HL-60 (cell line): ENCODE data around the gene USP11.
"Not testable (repeated sequence)": the region's sequence is repeated elsewhere in the genome, so short reads cannot be mapped to it uniquely, and the experiment has no call there.

Experiments used
- DNase-seq, 2 experiments: peaks; one replicate each; pipeline ENCODE4 v3.0.0-alpha.2; 2010 to 2020; ENCODE audit warnings: low read depth in 1 of 2, low spot score in 1 of 2
- H3K27ac ChIP-seq: fragments of 250-450 bp; sonication (Bioruptor Pico); replicated peaks from 2 replicates; pipeline ENCODE4 v1.5.1; 2020; ENCODE audit warnings: mild to moderate bottlenecking, moderate library complexity
- H3K27me3 ChIP-seq: fragments of 250-450 bp; sonication (Bioruptor Pico); 2 replicates; pipeline ENCODE4 v1.5.1; 2021; ENCODE audit warnings: mild to moderate bottlenecking, moderate library complexity; ENCODE audit not compliant: insufficient read depth, poor library complexity, severe bottlenecking
- H3K4me3 ChIP-seq: replicated peaks from 2 replicates; pipeline ENCODE4 v1.5.1; 2011; ENCODE audit warnings: mild to moderate bottlenecking, control low read depth, low read length; ENCODE audit not compliant: insufficient read depth
- GABPA ChIP-seq: IDR thresholded peaks from 2 replicates; pipeline ENCODE4 v1.6.1; 2012; ENCODE audit warnings: low read depth
- POLR2AphosphoS5 ChIP-seq: IDR thresholded peaks from 2 replicates; pipeline ENCODE4 v1.6.1; 2012; ENCODE audit warnings: low read depth
- SPI1 ChIP-seq: IDR thresholded peaks from 2 replicates; pipeline ENCODE4 v1.6.1; 2012; ENCODE audit warnings: low read depth, mild to moderate bottlenecking, borderline replicate concordance
- TF ChIP-seq, protein P1 (sequence below): IDR thresholded peaks from one replicate; pipeline ENCODE4 v1.5.1; 2011; ENCODE audit warnings: low read length, control low read depth, inconsistent platforms; ENCODE audit not compliant: insufficient read depth
- TF ChIP-seq, protein P2 (sequence below): IDR thresholded peaks from 2 replicates; pipeline ENCODE4 v1.6.1; 2012; ENCODE audit warnings: low read depth; ENCODE audit not compliant: insufficient replicate concordance

USP11 gene

DNA sequence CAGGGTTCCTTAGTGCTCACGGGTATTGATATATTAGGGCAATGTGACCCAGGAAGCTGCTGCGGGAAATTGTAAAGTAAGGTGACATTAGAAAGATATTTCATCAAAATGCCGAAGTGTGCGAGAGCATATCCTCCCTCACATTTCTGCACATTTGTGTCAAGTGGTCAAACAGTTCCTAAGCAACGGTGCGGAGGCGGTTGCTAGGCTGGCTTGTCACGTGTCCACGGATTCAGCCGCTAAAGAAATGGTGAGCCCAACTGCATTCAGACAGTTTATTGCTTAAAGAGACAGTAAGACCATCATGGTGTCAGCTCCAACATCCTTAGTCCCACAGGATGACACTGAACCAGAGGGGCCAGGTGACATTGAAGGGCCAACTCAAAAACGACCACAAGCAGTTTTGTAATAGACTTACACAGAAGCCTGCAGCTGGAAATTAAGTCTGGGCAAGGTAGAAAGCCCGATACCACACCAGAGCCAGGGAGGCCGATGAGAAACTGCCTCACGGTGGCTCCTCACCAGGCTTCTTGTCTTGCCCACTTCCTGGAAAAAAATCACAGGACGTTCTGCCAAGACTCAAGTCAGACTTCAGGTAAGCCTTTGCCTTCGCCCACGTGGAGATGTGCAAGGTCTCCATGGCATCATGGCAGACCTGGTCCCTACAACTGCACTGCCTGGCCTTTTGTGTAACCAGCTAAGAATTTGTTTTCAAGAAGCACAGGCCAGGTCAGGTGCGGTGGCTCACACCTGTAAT lies 50.4 kb downstream of the USP11 start:
- TF ChIP-seq, protein P1, sequence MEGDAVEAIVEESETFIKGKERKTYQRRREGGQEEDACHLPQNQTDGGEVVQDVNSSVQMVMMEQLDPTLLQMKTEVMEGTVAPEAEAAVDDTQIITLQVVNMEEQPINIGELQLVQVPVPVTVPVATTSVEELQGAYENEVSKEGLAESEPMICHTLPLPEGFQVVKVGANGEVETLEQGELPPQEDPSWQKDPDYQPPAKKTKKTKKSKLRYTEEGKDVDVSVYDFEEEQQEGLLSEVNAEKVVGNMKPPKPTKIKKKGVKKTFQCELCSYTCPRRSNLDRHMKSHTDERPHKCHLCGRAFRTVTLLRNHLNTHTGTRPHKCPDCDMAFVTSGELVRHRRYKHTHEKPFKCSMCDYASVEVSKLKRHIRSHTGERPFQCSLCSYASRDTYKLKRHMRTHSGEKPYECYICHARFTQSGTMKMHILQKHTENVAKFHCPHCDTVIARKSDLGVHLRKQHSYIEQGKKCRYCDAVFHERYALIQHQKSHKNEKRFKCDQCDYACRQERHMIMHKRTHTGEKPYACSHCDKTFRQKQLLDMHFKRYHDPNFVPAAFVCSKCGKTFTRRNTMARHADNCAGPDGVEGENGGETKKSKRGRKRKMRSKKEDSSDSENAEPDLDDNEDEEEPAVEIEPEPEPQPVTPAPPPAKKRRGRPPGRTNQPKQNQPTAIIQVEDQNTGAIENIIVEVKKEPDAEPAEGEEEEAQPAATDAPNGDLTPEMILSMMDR: no peak
- no peak for TF ChIP-seq GABPA
- TF ChIP-seq POLR2AphosphoS5: no peak
- TF ChIP-seq SPI1: no peak
- TF ChIP-seq, protein P2, sequence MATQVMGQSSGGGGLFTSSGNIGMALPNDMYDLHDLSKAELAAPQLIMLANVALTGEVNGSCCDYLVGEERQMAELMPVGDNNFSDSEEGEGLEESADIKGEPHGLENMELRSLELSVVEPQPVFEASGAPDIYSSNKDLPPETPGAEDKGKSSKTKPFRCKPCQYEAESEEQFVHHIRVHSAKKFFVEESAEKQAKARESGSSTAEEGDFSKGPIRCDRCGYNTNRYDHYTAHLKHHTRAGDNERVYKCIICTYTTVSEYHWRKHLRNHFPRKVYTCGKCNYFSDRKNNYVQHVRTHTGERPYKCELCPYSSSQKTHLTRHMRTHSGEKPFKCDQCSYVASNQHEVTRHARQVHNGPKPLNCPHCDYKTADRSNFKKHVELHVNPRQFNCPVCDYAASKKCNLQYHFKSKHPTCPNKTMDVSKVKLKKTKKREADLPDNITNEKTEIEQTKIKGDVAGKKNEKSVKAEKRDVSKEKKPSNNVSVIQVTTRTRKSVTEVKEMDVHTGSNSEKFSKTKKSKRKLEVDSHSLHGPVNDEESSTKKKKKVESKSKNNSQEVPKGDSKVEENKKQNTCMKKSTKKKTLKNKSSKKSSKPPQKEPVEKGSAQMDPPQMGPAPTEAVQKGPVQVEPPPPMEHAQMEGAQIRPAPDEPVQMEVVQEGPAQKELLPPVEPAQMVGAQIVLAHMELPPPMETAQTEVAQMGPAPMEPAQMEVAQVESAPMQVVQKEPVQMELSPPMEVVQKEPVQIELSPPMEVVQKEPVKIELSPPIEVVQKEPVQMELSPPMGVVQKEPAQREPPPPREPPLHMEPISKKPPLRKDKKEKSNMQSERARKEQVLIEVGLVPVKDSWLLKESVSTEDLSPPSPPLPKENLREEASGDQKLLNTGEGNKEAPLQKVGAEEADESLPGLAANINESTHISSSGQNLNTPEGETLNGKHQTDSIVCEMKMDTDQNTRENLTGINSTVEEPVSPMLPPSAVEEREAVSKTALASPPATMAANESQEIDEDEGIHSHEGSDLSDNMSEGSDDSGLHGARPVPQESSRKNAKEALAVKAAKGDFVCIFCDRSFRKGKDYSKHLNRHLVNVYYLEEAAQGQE: no peak
- Histone ChIP-seq H3K27ac (no peak overlapping the region), H3K27me3 (no peaks in the 10 kb centered on the region), H3K4me3 (no peak overlapping the region)
- DNase-seq: no peak

DNA sequence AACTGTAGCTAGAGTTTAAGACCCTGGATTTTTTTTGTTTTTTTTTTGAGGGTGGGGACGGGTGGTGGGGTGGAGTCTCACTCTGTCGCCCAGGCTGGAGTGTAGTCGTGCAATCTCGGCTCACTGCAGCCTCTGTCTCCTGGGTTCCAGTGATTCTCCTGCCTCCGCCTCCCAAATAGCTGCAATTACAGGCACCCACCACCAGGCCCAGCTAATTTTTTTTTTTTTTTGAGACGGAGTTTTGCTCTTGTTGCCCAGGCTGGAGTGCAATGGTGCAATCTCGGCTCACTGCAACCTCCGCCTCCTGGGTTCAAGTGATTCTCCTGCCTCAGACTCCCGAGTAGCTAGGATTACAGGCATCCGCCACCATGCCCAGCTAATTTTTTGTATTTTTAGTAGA lies 51.8 kb downstream of the USP11 start:
- not testable (repeated sequence) for H3K27ac ChIP-seq

DNA sequence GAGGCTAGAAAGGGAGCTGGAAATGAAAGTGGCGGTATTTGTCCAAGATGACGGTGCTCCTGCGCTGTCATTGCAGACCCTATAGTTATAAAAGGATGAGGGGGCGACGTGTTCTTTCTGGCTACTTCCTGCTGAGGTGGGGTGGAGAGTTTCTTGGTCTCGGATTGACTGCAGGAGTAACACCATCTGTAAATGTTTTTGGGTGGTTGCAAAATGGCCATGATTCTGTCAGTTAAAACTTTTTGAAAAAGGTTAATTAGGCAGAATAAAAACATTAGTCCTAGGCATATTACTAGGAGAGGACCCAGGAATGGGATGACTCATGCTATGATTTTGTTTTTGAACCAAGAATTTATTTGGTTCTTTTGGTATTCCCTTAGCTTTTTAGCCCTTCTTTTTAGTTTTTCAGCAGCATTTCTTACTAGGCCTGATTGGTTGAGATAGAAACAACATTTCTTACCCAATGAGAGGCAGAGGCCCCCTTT lies 53.1 kb downstream of the USP11 start:
- DNase-seq: no peak
- Histone ChIP-seq H3K4me3 (no peak overlapping the region), H3K27ac (no peak overlapping the region), H3K27me3 (no peaks in the 10 kb centered on the region)
- TF ChIP-seq POLR2AphosphoS5 (no peak), GABPA (no peak), SPI1 (no peak)
- TF ChIP-seq, protein P2: no peak
- TF ChIP-seq, protein P1: no peak

More for the DNA sequence above, 51.8 kb downstream of the USP11 start:
- H3K4me3 ChIP-seq, H3K27me3 ChIP-seq, DNase-seq: not testable (repeated sequence)

DNA sequence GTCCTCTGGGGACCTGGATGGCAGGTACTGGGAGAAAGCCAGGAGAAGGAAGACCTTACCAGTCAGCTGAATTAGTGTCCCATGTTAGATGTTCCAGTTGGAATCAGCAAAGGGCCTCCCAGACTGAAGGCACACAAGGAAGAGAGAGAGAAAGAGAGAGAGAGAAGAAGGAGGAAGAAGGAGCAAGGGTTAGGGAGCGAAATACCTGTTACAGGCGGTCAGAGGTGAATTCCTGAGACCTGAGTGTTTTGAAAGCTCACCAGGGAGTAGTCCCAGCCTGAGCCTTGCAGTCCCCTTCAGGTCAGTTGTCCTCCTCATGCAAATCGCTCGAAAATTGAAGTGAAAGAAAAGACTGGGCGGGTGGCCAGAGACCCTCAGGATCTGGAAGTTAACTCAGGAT lies 60.3 kb downstream of the USP11 start:
- Histone ChIP-seq H3K4me3 (no peak overlapping the region), H3K27ac (no peak overlapping the region), H3K27me3 (no peaks in the 10 kb centered on the region)
- TF ChIP-seq SPI1: no peak
- TF ChIP-seq, protein P2: no peak
- no peak for TF ChIP-seq GABPA
- no peak for TF ChIP-seq POLR2AphosphoS5
- TF ChIP-seq, protein P1: no peak
- DNase-seq: no peak
